Activated B cell treated with CpG ODN at 0.5 μM for 24 hours (primary cell): ENCODE results near the gene FTH1. TPM values are rescaled to one million over a fixed set of nuclear protein-coding genes. Genes with fewer than 3 reads are reported as not detected.
A peak's percentile ranks its signal among the peaks of the same experiment; 100 is the strongest.
"Not testable (repeated sequence)": the region's sequence is repeated elsewhere in the genome, so short reads cannot be mapped to it uniquely, and the experiment has no call there.

Experiments used
- ATAC-seq: fragments of 200-7000 bp; cut with Tn5 transposase; one replicate; pipeline ENCODE4 v1.10.0; 2021; ENCODE audit warnings: low read depth, mild to moderate bottlenecking, moderate library complexity
- CTCF ChIA-PET: fragments of 350-600 bp; sonication (Branson Sonifier 250); formaldehyde crosslinking; loops from one replicate; lab custom pipeline; 2021; ENCODE audit warnings: antibody characterized with exemption; lab: Charles Lee
- POLR2A ChIA-PET: fragments of 350-600 bp; sonication (Branson Sonifier 250); formaldehyde crosslinking; loops from one replicate; lab custom pipeline; 2021; ENCODE audit warnings: antibody characterized with exemption; lab: Charles Lee
- DNase-seq: peaks from one replicate; pipeline ENCODE4 v3.0.0; 2022
- H3K27ac Mint-ChIP-seq: one replicate; pipeline ENCODE4 v1.8.0; 2020; ENCODE audit warnings: mixed read lengths
- H3K27me3 Mint-ChIP-seq: one replicate; pipeline ENCODE4 v1.8.0; 2021; ENCODE audit warnings: mixed read lengths
- H3K36me3 Mint-ChIP-seq: one replicate; pipeline ENCODE4 v1.8.0; 2021; ENCODE audit warnings: low read depth, mixed read lengths
- H3K4me1 Mint-ChIP-seq: one replicate; pipeline ENCODE4 v1.8.0; 2021; ENCODE audit warnings: mixed read lengths
- H3K4me3 Mint-ChIP-seq: one replicate; pipeline ENCODE4 v1.8.0; 2020; ENCODE audit warnings: mild to moderate bottlenecking, mixed read lengths
- H3K9me3 Mint-ChIP-seq: one replicate; pipeline ENCODE4 v1.8.0; 2020; ENCODE audit warnings: mixed read lengths
- CTCF ChIP-seq: fragments of 200-600 bp; IDR thresholded peaks from one replicate; pipeline ENCODE4 v1.8.0; 2022; ENCODE audit warnings: antibody characterized with exemption, mild to moderate bottlenecking
- intact Hi-C: fragments of 100-400 bp; cut with micrococcal nuclease; formaldehyde crosslinking; loops from one replicate; pipeline ENCODE4 v1.15.1; 2024
- total RNA-seq: library from RNA; stranded (reverse); gene quantifications from 2 replicates; pipeline ENCODE4 v1.2.3, GENCODE V29; 2022

FTH1 gene
- total RNA-seq, 1 donor from 2014 or later: 865 TPM

DNA sequence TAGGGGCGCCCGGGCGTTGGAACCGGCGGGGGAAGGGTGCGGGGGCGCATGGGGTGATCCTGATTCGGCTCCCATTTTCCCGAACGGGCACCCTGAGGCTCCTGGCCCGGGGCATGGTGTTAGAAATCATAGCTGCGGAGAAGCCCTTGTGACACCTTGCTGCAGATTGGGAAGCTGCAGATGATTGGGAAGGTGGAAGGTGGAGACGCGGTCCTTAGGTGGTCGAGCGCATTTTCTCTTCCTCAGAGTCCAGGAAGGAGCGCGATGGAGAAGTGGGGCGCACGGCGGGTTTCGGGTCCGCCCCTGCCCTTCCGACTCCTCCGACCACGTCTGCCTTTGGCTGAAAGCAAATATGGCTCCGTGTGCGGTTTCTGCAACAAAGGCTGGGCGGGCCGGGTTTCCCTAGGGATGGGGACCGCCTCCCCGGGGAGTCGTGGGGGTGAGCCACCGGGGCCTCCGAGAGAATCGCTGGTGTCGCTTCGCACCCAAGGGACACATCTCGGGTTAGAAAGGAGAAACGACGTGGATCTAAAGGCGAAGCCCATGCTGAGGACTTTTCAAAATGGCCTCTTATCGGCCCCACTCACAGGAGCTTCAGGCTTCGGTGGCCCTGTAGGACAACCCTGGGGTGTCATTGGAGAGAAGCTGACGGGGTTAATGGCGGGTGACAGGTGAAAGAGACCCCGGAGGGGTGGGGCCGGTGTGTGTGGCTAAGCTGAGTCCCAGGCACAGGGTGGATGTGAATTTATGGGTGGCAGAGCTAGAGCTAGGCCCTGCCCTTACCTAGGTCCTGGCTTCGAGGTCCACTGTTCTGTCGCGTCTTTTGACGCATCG lies 707 bp upstream of the FTH1 start:
- no peak for TF ChIP-seq CTCF
- H3K4me3 Mint-ChIP-seq: peak overlapping the region; percentile 93
- ChIA-PET CTCF (interaction anchor here (0.6 to 2.8 kb wide), 6 partner anchors 10 to 113 kb away, joined by 3 to 16 read pairs (median 8); no protein-coding TSS in a partner anchor), POLR2A (interaction anchor here (0.6 to 4.8 kb wide), 52 partner anchors 9 to 1513 kb away, joined by 3 to 45 read pairs (median 5); partner anchors contain the start of genes C11orf98, CD5, CSKMT and CYB561A3)
- peak overlapping the region; percentile 97 for H3K27ac Mint-ChIP-seq
- peaks cover 72% of the 10 kb centered on the region for H3K4me1 Mint-ChIP-seq
- no peaks in the 10 kb centered on the region for H3K27me3 Mint-ChIP-seq
- peak; percentile 26 for ATAC-seq
- peak; percentile 86 for DNase-seq
- H3K36me3 Mint-ChIP-seq: peaks cover 39% of the 10 kb centered on the region
- H3K9me3 Mint-ChIP-seq: no peaks in the 10 kb centered on the region
- intact Hi-C loops: loop anchor here (1.0 to 5.0 kb wide), 9 partner anchors 13 to 611 kb away; partner anchors contain the start of genes FADS1, FEN1 and TMEM258

DNA sequence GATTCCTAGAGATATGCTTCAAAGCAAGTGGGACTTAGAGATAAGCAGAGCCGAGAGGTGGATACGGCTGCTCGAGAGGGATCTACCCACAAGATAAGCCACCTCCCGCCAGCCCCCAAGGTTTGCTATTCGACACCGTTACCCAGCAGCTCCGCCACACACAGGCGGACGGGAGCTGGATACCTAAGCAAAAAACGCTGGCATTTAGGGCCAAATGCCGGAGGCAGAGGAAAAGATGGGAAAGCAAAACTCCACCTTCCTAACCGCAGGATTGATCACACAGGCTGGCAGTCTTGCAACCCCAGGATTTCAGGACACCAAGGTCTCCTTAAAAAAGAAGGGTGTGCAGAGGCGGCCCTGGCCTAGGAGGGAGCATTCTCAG lies 709 bp downstream of the FTH1 start:
- ATAC-seq (no peak), DNase-seq (peak; percentile 30)
- peaks cover 50% of the 10 kb centered on the region for H3K36me3 Mint-ChIP-seq
- no peak for TF ChIP-seq CTCF
- POLR2A ChIA-PET: interaction anchor here (0.8 to 4.8 kb wide), 17 partner anchors 10 to 875 kb away, joined by 3 to 45 read pairs (median 10); partner anchors contain the start of genes FADS1, FADS3, FEN1 and SDHAF2
- intact Hi-C loops: loop anchor here (1.0 to 5.0 kb wide), 7 partner anchors 14 to 609 kb away; partner anchors contain the start of genes FEN1 and TMEM258
- no peaks in the 10 kb centered on the region for H3K9me3 Mint-ChIP-seq
- peak overlapping the region; percentile 93 for H3K4me3 Mint-ChIP-seq
- no peaks in the 10 kb centered on the region for H3K27me3 Mint-ChIP-seq
- CTCF ChIA-PET: interaction anchor here (1.9 to 2.9 kb wide), 4 partner anchors 19 to 115 kb away, joined by 10 to 22 read pairs (median 14); no protein-coding TSS in a partner anchor
- peak overlapping the region; percentile 96 for H3K27ac Mint-ChIP-seq
- peaks cover 72% of the 10 kb centered on the region for H3K4me1 Mint-ChIP-seq

DNA sequence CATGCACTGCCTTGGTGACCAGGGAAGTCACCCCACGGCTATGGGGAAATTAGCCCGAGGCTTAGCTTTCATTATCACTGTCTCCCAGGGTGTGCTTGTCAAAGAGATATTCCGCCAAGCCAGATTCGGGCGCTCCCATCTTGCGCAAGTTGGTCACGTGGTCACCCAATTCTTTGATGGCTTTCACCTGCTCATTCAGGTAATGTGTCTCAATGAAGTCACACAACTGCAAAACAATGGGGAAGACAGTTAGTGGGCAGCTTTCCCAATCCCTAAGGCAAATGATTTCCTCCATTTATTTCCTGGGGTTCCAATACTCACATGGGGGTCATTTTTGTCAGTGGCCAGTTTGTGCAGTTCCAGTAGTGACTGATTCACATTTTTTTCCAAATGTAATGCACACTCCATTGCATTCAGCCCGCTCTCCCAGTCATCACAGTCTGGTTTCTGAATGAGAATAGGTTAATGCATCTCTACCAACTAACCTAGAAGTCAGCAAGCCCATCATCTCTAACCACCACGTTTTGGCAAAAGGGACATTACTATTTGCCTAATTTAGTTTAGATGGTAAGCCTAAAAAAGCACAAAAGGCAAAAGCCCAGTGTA lies 2.7 kb downstream of the FTH1 start:
- CTCF ChIA-PET: interaction anchor here (1.2 to 3.2 kb wide), 5 partner anchors 18 to 117 kb away, joined by 3 to 23 read pairs (median 10); no protein-coding TSS in a partner anchor
- POLR2A ChIA-PET: interaction anchor here (0.6 to 4.8 kb wide), 14 partner anchors 11 to 892 kb away, joined by 3 to 45 read pairs (median 4); partner anchors contain the start of genes FADS1, FADS3, FEN1 and TMEM258
- peak; percentile 10 for DNase-seq
- ATAC-seq, H3K9me3 Mint-ChIP-seq, H3K27me3 Mint-ChIP-seq: not testable (repeated sequence)
- Mint-ChIP-seq H3K27ac (peak overlapping the region; percentile 96), H3K4me1 (peaks cover 66% of the 10 kb centered on the region), H3K4me3 (peak overlapping the region; percentile 93), H3K36me3 (peaks cover 53% of the 10 kb centered on the region)
- intact Hi-C loops: loop anchor here (1.0 to 5.0 kb wide), 5 partner anchors 61 to 607 kb away; partner anchors contain the start of genes FEN1 and TMEM258

GRCh38 chr11:61964058-61964665 lies 3.3 kb downstream of the FTH1 start:
- intact Hi-C loops: no loop called here
- H3K27me3 Mint-ChIP-seq: no peaks in the 10 kb centered on the region
- peak overlapping the region; percentile 96 for H3K27ac Mint-ChIP-seq
- peak overlapping the region; percentile 93 for H3K4me3 Mint-ChIP-seq
- H3K4me1 Mint-ChIP-seq: peaks cover 67% of the 10 kb centered on the region
- POLR2A ChIA-PET: interaction anchor here (0.6 to 2.3 kb wide), 13 partner anchors 9 to 586 kb away, joined by 3 to 24 read pairs (median 4); no protein-coding TSS in a partner anchor
- no peaks in the 10 kb centered on the region for H3K9me3 Mint-ChIP-seq
- CTCF ChIA-PET: interaction anchor here (0.8 to 3.2 kb wide), 5 partner anchors 15 to 117 kb away, joined by 3 to 23 read pairs (median 11); no protein-coding TSS in a partner anchor
- ATAC-seq (no peak), DNase-seq (peak; percentile 12)
- TF ChIP-seq CTCF: no peak
- H3K36me3 Mint-ChIP-seq: peaks cover 55% of the 10 kb centered on the region
